Measurements from ENCODE around the gene IRX5. TPM values are rescaled to one million over a fixed set of nuclear protein-coding genes. Genes with fewer than 3 reads are reported as not detected.

Gene IRX5
- total and polyA plus RNA-seq, 2 experiments from 2014 or later = 22.0 to 69.1 TPM

DNA sequence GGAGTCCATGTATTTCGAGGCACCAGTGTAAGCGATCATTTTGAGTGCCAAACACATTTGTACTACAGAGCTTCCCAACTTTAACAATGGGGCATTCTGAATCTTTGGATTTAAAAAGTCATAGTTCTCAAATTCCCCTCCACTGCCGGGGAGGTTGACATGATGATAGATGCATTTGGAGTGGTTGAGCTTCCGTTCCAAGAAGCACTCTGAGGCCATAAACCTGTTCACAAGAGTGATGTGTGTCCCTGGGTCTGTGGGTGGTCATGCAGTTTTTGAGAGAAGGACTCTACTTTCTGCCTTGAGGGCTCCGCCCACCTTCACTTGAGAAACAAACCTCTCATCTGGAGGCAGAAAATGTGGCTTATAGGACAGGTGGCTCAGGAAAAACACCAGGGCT is 43.7 kb downstream of the IRX5 start:
- TF ChIP-seq CTCF (IDR thresholded peaks at IDR 0.05; ENCODE audit: low read depth, low read length) = no peak
- Histone ChIP-seq H3K36me3 (no peaks in the 10 kb centered on the region), H3K9me3 (ENCODE audit: low read depth) (no peaks in the 10 kb centered on the region), H3K27ac (no peak overlapping the region), H3K4me1 (ENCODE audit: low read depth) (no peaks in the 10 kb centered on the region), H3K4me3 (no peak overlapping the region), H3K27me3 (no peaks in the 10 kb centered on the region)
- DNase-seq (ENCODE audit: low read depth in 1 of 2, low spot score in 1 of 2) = no peak

DNA sequence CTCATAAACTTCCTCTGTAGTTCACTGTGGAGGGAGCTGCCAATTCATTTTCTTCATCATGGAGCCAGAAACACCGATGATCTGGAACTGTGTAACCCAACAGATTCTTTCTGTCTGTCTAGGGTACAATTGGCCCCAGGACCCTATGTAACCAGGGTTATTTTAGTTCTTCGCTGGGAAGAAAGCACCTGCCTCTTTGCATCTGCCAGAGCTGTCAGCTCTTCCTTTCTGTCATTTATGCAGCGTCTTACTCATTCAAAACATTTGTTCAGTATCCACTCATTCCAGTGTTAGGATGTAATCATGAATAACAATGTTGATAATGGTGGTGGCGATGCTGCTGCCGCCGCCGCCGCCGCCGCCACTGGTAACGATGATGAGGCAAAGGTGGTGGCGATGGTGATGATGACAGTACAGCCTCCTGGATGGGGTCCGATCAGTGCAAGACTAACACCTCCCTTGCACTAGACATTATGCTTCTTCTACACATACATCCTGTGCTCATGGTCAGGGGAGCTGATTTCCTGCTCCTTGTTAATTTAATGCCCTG is 46.1 kb downstream of the IRX5 start:
- no peak for TF ChIP-seq CTCF (IDR thresholded peaks at IDR 0.05; ENCODE audit: low read depth, low read length)
- H3K4me3 ChIP-seq = no peak overlapping the region
- H3K36me3 ChIP-seq = no peaks in the 10 kb centered on the region
- H3K27ac ChIP-seq = no peak overlapping the region
- H3K4me1 ChIP-seq (ENCODE audit: low read depth) = no peaks in the 10 kb centered on the region
- H3K27me3 ChIP-seq = no peaks in the 10 kb centered on the region
- DNase-seq (ENCODE audit: low read depth in 1 of 2, low spot score in 1 of 2) = no peak
- no peaks in the 10 kb centered on the region for H3K9me3 ChIP-seq (ENCODE audit: low read depth)

GRCh38 chr16:54977211-54977610 is 46.5 kb downstream of the IRX5 start:
- Histone ChIP-seq H3K27me3 (no peaks in the 10 kb centered on the region), H3K9me3 (ENCODE audit: low read depth) (no peaks in the 10 kb centered on the region), H3K4me1 (ENCODE audit: low read depth) (no peaks in the 10 kb centered on the region), H3K36me3 (no peaks in the 10 kb centered on the region), H3K27ac (no peak overlapping the region), H3K4me3 (no peak overlapping the region)
- no peak for TF ChIP-seq CTCF (IDR thresholded peaks at IDR 0.05; ENCODE audit: low read depth, low read length)
- no peak for DNase-seq (ENCODE audit: low read depth in 1 of 2, low spot score in 1 of 2)

GRCh38 chr16:54980821-54981220 is 50.2 kb downstream of the IRX5 start:
- TF ChIP-seq CTCF (IDR thresholded peaks at IDR 0.05; ENCODE audit: low read depth, low read length) = no peak
- DNase-seq (ENCODE audit: low read depth in 1 of 2, low spot score in 1 of 2) = no peak
- H3K27me3 ChIP-seq = no peaks in the 10 kb centered on the region
- peaks cover 8% of the 10 kb centered on the region for H3K4me1 ChIP-seq (ENCODE audit: low read depth)
- no peaks in the 10 kb centered on the region for H3K36me3 ChIP-seq
- H3K9me3 ChIP-seq (ENCODE audit: low read depth) = no peaks in the 10 kb centered on the region
- H3K27ac ChIP-seq = no peak overlapping the region
- no peak overlapping the region for H3K4me3 ChIP-seq

Measured in cardiac muscle cell (in vitro differentiated cells and primary cell).